Kidney (tissue), 14 donors: ENCODE data around the gene WDR45. TPM values are rescaled to one million over a fixed set of nuclear protein-coding genes. Genes with fewer than 3 reads are reported as not detected.
A peak's percentile ranks its signal among the peaks of the same experiment; 100 is the strongest.

Experiments used
- DNase-seq, 5 donors: peaks; one replicate each; pipeline ENCODE4 v3.0.0-alpha.2; 2013 to 2020
- FAIRE-seq: peaks from 2 replicates; lab custom pipeline; 2012; peaks lifted over from hg19 to GRCh38; lab: Jason Lieb, UNC
- H3K27ac ChIP-seq, 2 donors: one replicate each; pipeline ENCODE4 v1.7.0; 2013; ENCODE audit warnings: low read depth in 2 of 2, low read length in 2 of 2, inconsistent platforms in 1 of 2
- H3K27me3 ChIP-seq: one replicate; pipeline ENCODE4 v1.7.1; 2013; ENCODE audit warnings: low read length, inconsistent platforms; ENCODE audit not compliant: control insufficient read depth, insufficient read depth
- H3K36me3 ChIP-seq, 3 donors: one replicate each; pipeline versions ENCODE4 v1.7.0 to v1.7.1; 2013; ENCODE audit warnings: low read length in 3 of 3, control low read depth in 1 of 3, inconsistent platforms in 1 of 3; ENCODE audit not compliant: insufficient read depth in 3 of 3, control insufficient read depth in 2 of 3
- H3K4me1 ChIP-seq, 3 donors: one replicate each; pipeline versions ENCODE4 v1.7.0 to v1.7.1; 2013; ENCODE audit warnings: low read length in 3 of 3, inconsistent platforms in 1 of 3, low read depth in 1 of 3; ENCODE audit not compliant: control insufficient read depth in 2 of 3, insufficient read depth in 2 of 3
- H3K4me3 ChIP-seq, 3 donors: one replicate each; pipeline versions ENCODE4 v1.7.0 to v1.8.1; 2013; ENCODE audit warnings: low read length in 3 of 3, control low read depth in 1 of 3, inconsistent platforms in 1 of 3
- H3K9ac ChIP-seq, 3 donors: one replicate each; pipeline versions ENCODE4 v1.7.0 to v1.7.1; 2013; ENCODE audit warnings: low read length in 3 of 3, control low read depth in 1 of 3, inconsistent platforms in 1 of 3
- H3K9me3 ChIP-seq, 3 donors: one replicate each; pipeline versions ENCODE4 v1.7.0 to v1.7.1; 2013; ENCODE audit warnings: low read length in 3 of 3, control low read depth in 1 of 3, inconsistent platforms in 1 of 3; ENCODE audit not compliant: control insufficient read depth in 2 of 3, insufficient read depth in 1 of 3
- CTCF ChIP-seq: IDR thresholded peaks from 3 replicates; pipeline ENCODE4 v1.5.1; 2012; ENCODE audit warnings: mild to moderate bottlenecking, moderate library complexity, borderline replicate concordance; ENCODE audit not compliant: insufficient read depth; ENCODE audit errors: extremely low read depth
- intact Hi-C: fragments of 100-400 bp; cut with DNase I; formaldehyde crosslinking; loops from one replicate; pipeline ENCODE4 v1.11.1; 2022
- polyA plus RNA-seq: library from polyadenylated mRNA; stranded (reverse); fragments of 350-450 nt; fragmentation: Illumina TruSeq; extraction: RNeasy Lipid Tissue Mini Kit (QIAGEN cat#74804); gene quantifications from one replicate; pipeline ENCODE4 v1.2.3, GENCODE V29; 2014; ENCODE audit warnings: low read depth, low replicate concordance; ENCODE audit not compliant: insufficient read depth
- total RNA-seq: library from RNA; stranded (reverse); fragmentation: NEBNext Ultra II Directional; extraction: Animal tissue kit (Norgen Biotek cat#: 25700); gene quantifications from one replicate; pipeline ENCODE4 v1.2.1, GENCODE V29; 2021
- donor health status: control.
- donor health status: control.
- donor health status: control.
- donor health status: control.
- donor health status: control.
- donor health status: DM: yes; HTN: yes; CAD: no.
- donor health status: Normal renal cell carcinoma (clear cell type).

WDR45 gene
- total and polyA plus RNA-seq, 2 donors from 2014 or later = 67.4 to 72.4 TPM

DNA sequence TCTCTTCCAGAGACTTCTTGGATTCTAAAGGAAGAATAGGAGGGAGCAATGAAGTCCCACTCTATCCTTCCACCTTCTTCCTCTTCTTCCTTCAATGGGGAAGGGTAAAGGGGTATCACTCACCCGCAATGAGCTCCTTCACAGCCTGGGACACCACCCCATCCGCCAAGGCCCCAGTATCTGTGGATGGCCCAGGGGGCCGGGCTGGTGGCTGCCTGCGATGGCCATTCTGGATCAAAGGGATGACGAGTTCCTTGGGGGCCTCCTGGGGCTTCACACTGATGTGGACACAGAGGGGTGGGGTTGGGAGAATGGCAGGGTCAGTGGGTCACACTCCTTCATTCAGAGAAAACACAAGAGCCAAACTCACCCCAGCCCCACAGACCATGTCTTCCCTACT lies 42.8 kb upstream of the WDR45 start:
- no peaks in the 10 kb centered on the region for H3K27me3 ChIP-seq
- intact Hi-C loops = no loop called here
- peaks cover 0 to 5% (median 4%) of the 10 kb centered on the region in 3 donors for H3K4me1 ChIP-seq
- FAIRE-seq = no peak
- peak overlapping the region in 2 of 3 donors; percentile 84 to 86 for H3K4me3 ChIP-seq
- no peak for TF ChIP-seq CTCF
- H3K9ac ChIP-seq = peak overlapping the region in 1 of 3 donors; percentile 78
- H3K9me3 ChIP-seq = no peaks in the 10 kb centered on the region
- peaks cover 0 to 7% (median 0%) of the 10 kb centered on the region in 3 donors for H3K36me3 ChIP-seq
- no peak for DNase-seq
- H3K27ac ChIP-seq = no peak overlapping the region

DNA sequence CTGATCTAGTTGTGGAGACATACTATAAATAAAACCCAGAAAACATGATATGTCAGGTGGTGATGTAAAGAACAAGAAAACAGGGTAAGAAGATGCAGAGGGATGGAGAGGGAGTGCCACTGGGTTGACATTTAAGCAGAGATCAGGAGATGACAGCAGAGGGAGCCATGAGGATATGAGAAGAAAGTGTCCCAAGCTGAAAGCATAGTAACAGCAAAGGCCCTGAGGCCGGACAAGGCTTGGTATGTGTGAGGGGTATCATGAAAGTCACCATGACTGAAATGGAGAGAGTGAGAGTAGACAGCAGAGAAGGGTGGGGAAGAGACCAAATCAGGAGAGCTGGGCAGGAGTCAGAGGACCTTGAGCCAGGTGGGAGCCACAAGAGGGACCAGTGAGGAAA lies 40.4 kb upstream of the WDR45 start:
- no peak for TF ChIP-seq CTCF
- Histone ChIP-seq H3K9ac (no peak overlapping the region), H3K27ac (no peak overlapping the region), H3K4me3 (no peak overlapping the region), H3K27me3 (no peaks in the 10 kb centered on the region), H3K36me3 (peaks cover 0 to 13% (median 7%) of the 10 kb centered on the region in 3 donors), H3K4me1 (peaks cover 0 to 5% (median 4%) of the 10 kb centered on the region in 3 donors), H3K9me3 (no peaks in the 10 kb centered on the region)
- FAIRE-seq = no peak
- no peak for DNase-seq
- intact Hi-C loops = no loop called here

DNA sequence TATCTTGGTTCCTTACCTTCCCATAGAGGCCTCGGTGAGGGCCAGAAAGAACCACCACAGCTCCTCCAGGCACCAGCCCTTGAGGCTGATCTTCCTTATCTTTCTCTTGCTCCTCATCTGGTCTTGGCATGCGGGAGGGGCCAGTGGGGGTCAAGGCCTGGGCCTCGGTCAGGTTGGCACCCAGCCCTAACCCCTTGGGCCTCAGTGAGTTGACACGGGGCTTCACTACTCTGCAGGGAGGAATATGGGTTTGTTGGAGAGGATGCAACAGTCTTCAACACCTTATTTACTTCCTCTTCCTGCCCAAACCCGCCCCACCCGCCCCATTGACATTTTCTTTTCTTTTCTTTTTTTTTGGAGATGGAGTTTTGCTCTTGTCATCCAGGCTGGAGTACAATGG lies 37.9 kb upstream of the WDR45 start:
- DNase-seq (no peak), FAIRE-seq (no peak)
- H3K9me3 ChIP-seq = no peaks in the 10 kb centered on the region
- H3K27me3 ChIP-seq = no peaks in the 10 kb centered on the region
- no peak overlapping the region for H3K9ac ChIP-seq
- H3K27ac ChIP-seq = no peak overlapping the region
- H3K36me3 ChIP-seq = peaks cover 0 to 17% (median 11%) of the 10 kb centered on the region in 3 donors
- H3K4me1 ChIP-seq = peaks cover 0 to 3% (median 1%) of the 10 kb centered on the region in 3 donors
- no peak for TF ChIP-seq CTCF
- no peak overlapping the region for H3K4me3 ChIP-seq
- intact Hi-C loops = no loop called here

- intact Hi-C loops = no loop called here
- Histone ChIP-seq H3K9me3 (no peaks in the 10 kb centered on the region), H3K4me1 (no peaks in the 10 kb centered on the region), H3K27ac (no peak overlapping the region), H3K36me3 (peaks cover 0 to 15% (median 11%) of the 10 kb centered on the region in 3 donors), H3K27me3 (no peaks in the 10 kb centered on the region), H3K9ac (no peak overlapping the region), H3K4me3 (no peak overlapping the region)
- no peak for DNase-seq
- no peak for TF ChIP-seq CTCF
- FAIRE-seq = no peak
Observed at GRCh38 chrX:49116716-49117115, 37.0 kb upstream of the WDR45 start.
